K562 (cell line): ENCODE measurements around the gene LHX3. TPM values are rescaled to one million over a fixed set of nuclear protein-coding genes. Genes with fewer than 3 reads are reported as not detected.

Source experiments
- ATAC-seq: fragments of 200-7000 bp; cut with Tn5 transposase; 3 replicates; pipeline ENCODE4 v1.9.1; 2020; ENCODE audit warnings: moderate library complexity
- BruUV-seq: library from RNA; stranded (reverse); fragments of 400-500 nt; replicated peaks from 2 replicates; lab custom pipeline; 2021; lab: Mats Ljungman, UMichigan
- CTCF ChIA-PET: fragments of 300-600 bp; formaldehyde crosslinking; extraction: SDS; loops from one replicate; lab custom pipeline; 2021; ENCODE audit warnings: low intra/inter-chr PET ratio; lab: Yijun Ruan, JAX
- POLR2A ChIA-PET: fragments of 300-600, 350-650 bp; sonication (Branson Sonifier 250); formaldehyde crosslinking; extraction: SDS; loops from one replicate; lab custom pipeline; 2021; ENCODE audit warnings: antibody characterized with exemption, inconsistent platforms; lab: Yijun Ruan, JAX
- DNase-seq, 4 experiments: peaks; one replicate each; pipeline versions ENCODE4 v3.0.0 to v3.0.0-alpha.2; 2011 to 2018; ENCODE audit warnings: low spot score in 3 of 4, mixed read lengths in 3 of 4; ENCODE audit errors: extremely low read depth in 1 of 4
- FAIRE-seq: peaks from 2 replicates; lab custom pipeline; 2011; peaks lifted over from hg19 to GRCh38; lab: Jason Lieb, UNC
- H2AFZ ChIP-seq: 2 replicates; pipeline ENCODE4 v1.6.0; 2011; ENCODE audit warnings: low read depth, low read length, control low read depth, inconsistent platforms
- H3K27ac ChIP-seq: fragments of 200-600 bp; 3 replicates; pipeline ENCODE4 v1.8.0; 2011; ENCODE audit warnings: low read depth, mild to moderate bottlenecking, control low read depth, inconsistent platforms, low read length, moderate library complexity, mixed read lengths; ENCODE audit errors: extremely low read depth
- H3K27me3 ChIP-seq, 2 experiments: fragments of 300-600 bp in 1 of 2; 2 replicates in 1 of 2; 3 replicates in 1 of 2; pipeline versions ENCODE4 v1.6.0 to v1.8.0; 2011; ENCODE audit warnings: inconsistent platforms in 2 of 2, low read length in 2 of 2, mild to moderate bottlenecking in 1 of 2, mixed read lengths in 1 of 2, moderate library complexity in 1 of 2; ENCODE audit not compliant: control insufficient read depth in 2 of 2, insufficient read depth in 2 of 2
- H3K36me3 ChIP-seq: fragments of 300-600 bp; 3 replicates; pipeline ENCODE4 v1.8.0; 2011; ENCODE audit warnings: mild to moderate bottlenecking, low read length, inconsistent platforms; ENCODE audit not compliant: control insufficient read depth, insufficient read depth
- H3K4me1 ChIP-seq, 2 experiments: fragments of 200-600 bp in 1 of 2; replicated peaks in 1 of 2; 2 replicates in 1 of 2; 3 replicates in 1 of 2; pipeline versions ENCODE4 v1.5.1 to v1.8.0; 2011; ENCODE audit warnings: inconsistent platforms in 2 of 2, low read length in 2 of 2, mild to moderate bottlenecking in 1 of 2, mixed read lengths in 1 of 2, moderate library complexity in 1 of 2; ENCODE audit not compliant: control insufficient read depth in 2 of 2, insufficient read depth in 2 of 2
- H3K4me2 ChIP-seq: 2 replicates; pipeline ENCODE4 v1.6.1; 2011; ENCODE audit warnings: low read length, control low read depth, inconsistent platforms, mixed read lengths; ENCODE audit not compliant: insufficient read depth
- H3K4me3 ChIP-seq: fragments of 200-600 bp; sonication (generic), shearing (Covaris generic); 2 replicates; pipeline ENCODE4 v1.5.1; 2016; ENCODE audit warnings: control low read depth, inconsistent platforms
- H3K79me2 ChIP-seq: fragments of 200-600 bp; 3 replicates; pipeline ENCODE4 v1.8.0; 2011; ENCODE audit warnings: low read length, inconsistent platforms; ENCODE audit not compliant: control insufficient read depth, insufficient read depth
- H3K9ac ChIP-seq, 2 experiments: 2 replicates each; pipeline versions ENCODE4 v1.6.0 to v1.6.1; 2011; ENCODE audit warnings: low read depth in 2 of 2, low read length in 2 of 2, control low read depth in 1 of 2, inconsistent platforms in 1 of 2, mild to moderate bottlenecking in 1 of 2, mixed read lengths in 1 of 2; ENCODE audit not compliant: insufficient read depth in 1 of 2
- H3K9me1 ChIP-seq: one replicate; pipeline ENCODE4 v1.6.0; 2011; ENCODE audit warnings: inconsistent platforms, mild to moderate bottlenecking, low read length, moderate library complexity; ENCODE audit not compliant: control insufficient read depth, insufficient read depth
- H3K9me3 ChIP-seq: replicated peaks from 2 replicates; pipeline ENCODE4 v1.5.1; 2011; ENCODE audit warnings: low read depth, low read length, inconsistent platforms; ENCODE audit not compliant: control insufficient read depth, insufficient read depth
- H4K20me1 ChIP-seq: replicated peaks from 2 replicates; pipeline ENCODE4 v1.6.1; 2011; ENCODE audit warnings: low read length, inconsistent platforms, mixed read lengths; ENCODE audit not compliant: control insufficient read depth, insufficient read depth
- ATF7 ChIP-seq: fragments of 450-650 bp; IDR thresholded peaks from 2 replicates; pipeline ENCODE4 v1.7.1; 2014; ENCODE audit warnings: mild to moderate bottlenecking, moderate library complexity
- CTBP1 ChIP-seq: fragments of 450-650 bp; IDR thresholded peaks from 2 replicates; pipeline ENCODE4 v1.6.1; 2016; ENCODE audit warnings: borderline replicate concordance
- EP400 ChIP-seq: fragments of 450-650 bp; IDR thresholded peaks from 2 replicates; pipeline ENCODE4 v1.6.1; 2017; ENCODE audit warnings: antibody characterized with exemption, mild to moderate bottlenecking, moderate library complexity
- JUND ChIP-seq, 2 experiments: IDR thresholded peaks; 2 replicates in 1 of 2; 3 replicates in 1 of 2; pipeline ENCODE4 v1.6.1; 2011; ENCODE audit warnings: borderline replicate concordance in 2 of 2, low read depth in 2 of 2, low read length in 2 of 2, improper control_type of control experiment in 1 of 2, missing biosample characterization in 1 of 2, missing genetic modification characterization in 1 of 2, missing genetic modification reagents in 1 of 2
- MYC ChIP-seq, 2 experiments: fragments of 250-450 bp in 1 of 2; sonication (Bioruptor Pico) in 1 of 2; IDR thresholded peaks; 2 replicates each; pipeline versions ENCODE4 v1.5.1 to v1.6.1; 2012 to 2021; ENCODE audit warnings: low read depth in 2 of 2, borderline replicate concordance in 1 of 2, improper control_type of control experiment in 1 of 2, low read length in 1 of 2, mild to moderate bottlenecking in 1 of 2, moderate library complexity in 1 of 2
- NRF1 ChIP-seq, 2 experiments: fragments of 450-650 bp; IDR thresholded peaks in 1 of 2; conservative IDR thresholded peaks in 1 of 2; 2 replicates each; pipeline ENCODE4 v1.6.1; 2014; ENCODE audit warnings: mild to moderate bottlenecking in 2 of 2
- PCBP1 ChIP-seq: fragments of 200-400 bp; formaldehyde crosslinking; IDR thresholded peaks from 2 replicates; pipeline ENCODE4 v1.6.1; 2018; ENCODE audit warnings: mild to moderate bottlenecking, low read depth, low read length; ENCODE audit not compliant: poor library complexity, severe bottlenecking
- POLR2AphosphoS5 ChIP-seq: IDR thresholded peaks from 2 replicates; pipeline ENCODE4 v1.6.1; 2011; ENCODE audit warnings: mild to moderate bottlenecking, low read depth, low read length, moderate library complexity; ENCODE audit not compliant: control insufficient read depth, insufficient read depth
- RNF2 ChIP-seq: sonication (generic); IDR thresholded peaks from 2 replicates; pipeline ENCODE4 v1.6.1; 2016
- TCF3 ChIP-seq: sonication (generic); formaldehyde crosslinking; IDR thresholded peaks from 2 replicates; pipeline ENCODE4 v1.4.0; 2020; ENCODE audit warnings: mild to moderate bottlenecking, missing genetic modification reagents
- TRIM24 ChIP-seq, 2 experiments: fragments of 450-650 bp; IDR thresholded peaks; 2 replicates each; pipeline ENCODE4 v1.6.1; 2016
- ZBTB7A ChIP-seq: IDR thresholded peaks from 2 replicates; pipeline ENCODE4 v1.6.1; 2011; ENCODE audit warnings: low read depth, mild to moderate bottlenecking, low read length, moderate library complexity, borderline replicate concordance; ENCODE audit not compliant: control insufficient read depth
- ZNF175 ChIP-seq: fragments of 200-800 bp; sonication (Bioruptor generic); IDR thresholded peaks from 2 replicates; pipeline ENCODE4 v1.6.1; 2016; ENCODE audit warnings: low read depth, mild to moderate bottlenecking, missing genetic modification characterization, missing compliant biosample characterization
- WGBS: fragments of 100-300 bp; shearing (Covaris generic); methylation state at CpG from one replicate; pipeline ENCODE4 v1.1.6; 2016; ENCODE audit warnings: low coverage, mixed read lengths; ENCODE audit not compliant: insufficient coverage; ENCODE audit errors: missing lambda C conversion rate; 5-methylcytosine and 5-hydroxymethylcytosine counted together
- in situ Hi-C: fragments of 300-500 bp; cut with MboI; formaldehyde crosslinking; loops from 4 replicates; pipeline ENCODE4 v1.15.0; 2018; ENCODE audit warnings: inconsistent platforms, mixed read lengths
- intact Hi-C: fragments of 100-400 bp; cut with micrococcal nuclease; formaldehyde crosslinking; loops from 2 replicates; pipeline ENCODE4 v1.14.2; 2022
- polyA plus RNA-seq, 8 experiments: library from polyadenylated mRNA; depleted of rRNA in 4 of 8; stranded (reverse) in 5 of 8; unstranded in 3 of 8; fragments of >200 nt; fragmentation: Nextera tagmentation in 2 of 8; fragmentation: Illumina TruSeq in 1 of 8; extraction: Ambion mirVana in 2 of 8; extraction: Trizol in 1 of 8; gene quantifications; 2 replicates each; pipeline versions ENCODE4 v1.2.1 to v1.2.3, GENCODE V29; 2011 to 2014; ENCODE audit warnings: inconsistent platforms in 1 of 8, missing spikeins in 1 of 8
- total RNA-seq, 7 experiments: library from RNA; depleted of rRNA in 6 of 7; stranded (reverse); fragments of >200 nt in 6 of 7; fragmentation: Illumina TruSeq in 2 of 7; extraction: Trizol in 2 of 7; gene quantifications; 2 replicates each; pipeline versions ENCODE4 v1.2.1 to v1.2.3, GENCODE V29; 2011 to 2021; ENCODE audit warnings: low replicate concordance in 1 of 7
- TF ChIP-seq, protein P1 (sequence below): fragments of 250-450 bp; sonication (Bioruptor Pico); IDR thresholded peaks from 2 replicates; pipeline ENCODE4 v1.4.0; 2020; ENCODE audit warnings: borderline replicate concordance
- TF ChIP-seq, protein P2 (sequence below): fragments of 450-650 bp; formaldehyde crosslinking; IDR thresholded peaks from 2 replicates; pipeline ENCODE4 v1.4.0; 2020; ENCODE audit warnings: mild to moderate bottlenecking, moderate library complexity

The LHX3 gene
- total and polyA plus RNA-seq, 9 of the 15 experiments (the other 6 are each of a cell fraction or from before 2014, with no cell fraction given) = 0.09 TPM; not detected in 8

DNA sequence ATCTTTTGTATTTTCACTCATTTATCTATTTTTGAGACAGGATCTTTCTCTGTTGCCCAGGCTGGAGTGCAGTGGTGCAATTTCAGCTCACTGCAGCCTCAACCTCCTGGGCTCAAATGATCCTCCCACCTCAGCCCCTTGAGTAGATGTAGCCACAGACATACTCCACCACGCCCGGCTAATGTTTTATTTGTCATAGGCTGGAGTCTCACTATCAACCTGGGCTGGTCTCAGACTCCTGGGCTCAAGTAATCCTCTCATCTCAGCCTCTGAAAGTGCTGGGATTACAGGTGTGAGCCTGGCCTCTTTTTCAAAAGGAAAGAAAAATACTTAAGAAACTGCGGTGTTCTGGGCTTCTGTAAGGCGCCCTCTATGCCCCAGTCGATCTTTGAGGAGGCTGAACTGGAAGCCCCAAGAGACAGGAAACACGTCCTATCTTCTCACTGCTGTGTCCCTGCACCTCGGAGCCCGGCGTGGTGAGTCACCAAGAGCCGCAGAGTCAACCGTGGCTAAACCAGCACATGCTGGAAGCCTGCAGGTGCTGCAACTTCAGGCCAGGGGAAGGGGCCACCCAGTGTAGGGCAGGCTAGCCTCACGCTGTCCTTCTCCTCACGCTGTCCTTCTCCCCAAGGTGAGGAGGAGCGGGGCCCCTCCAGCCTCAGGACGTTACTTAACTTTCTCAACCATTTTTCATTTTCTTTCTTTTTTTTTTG lies 15.2 kb upstream of the LHX3 start:
- Histone ChIP-seq H3K9ac (peak overlapping the region; percentile 34 to 81; a peak in 3 of 4 replicates), H3K27ac (peak overlapping the region; percentile 60; the same call in 2 of the 3 replicates), H2AFZ (no peak overlapping the region), H3K4me1 (peaks cover 14 to 49% of the 10 kb centered on the region in 2 experiments; a peak in 4 of 5 replicates), H3K79me2 (0 out of 3 replicates have a peak, but pooled peaks cover 10% of the 10 kb centered on the region), H4K20me1 (peaks cover 5% of the 10 kb centered on the region), H3K27me3 (no peaks in the 10 kb centered on the region), H3K9me1 (peaks cover 3% of the 10 kb centered on the region), H3K36me3 (peaks cover 83% of the 10 kb centered on the region), H3K4me3 (no peak overlapping the region), H3K9me3 (no peaks in the 10 kb centered on the region), H3K4me2 (no peak overlapping the region; the same call in 1 of the 2 replicates)
- ChIA-PET CTCF (no interaction called here), POLR2A (interaction anchor here (0.8 to 1.6 kb wide), 3 partner anchors 10 to 19 kb away, joined by 3 to 6 read pairs (median 4); no protein-coding TSS in a partner anchor)
- peak in 3 of 4 experiments; percentile 42 to 83 (median 75) for DNase-seq
- intact Hi-C loops = no loop called here
- WGBS = 20% methylated on average over 15 of the region's 15 CpGs
- peak; percentile 96 for ATAC-seq
- no TSS peak for BruUV-seq
- FAIRE-seq = peak; percentile 96
- in situ Hi-C loops = no loop called here
- TF ChIP-seq, protein P1, sequence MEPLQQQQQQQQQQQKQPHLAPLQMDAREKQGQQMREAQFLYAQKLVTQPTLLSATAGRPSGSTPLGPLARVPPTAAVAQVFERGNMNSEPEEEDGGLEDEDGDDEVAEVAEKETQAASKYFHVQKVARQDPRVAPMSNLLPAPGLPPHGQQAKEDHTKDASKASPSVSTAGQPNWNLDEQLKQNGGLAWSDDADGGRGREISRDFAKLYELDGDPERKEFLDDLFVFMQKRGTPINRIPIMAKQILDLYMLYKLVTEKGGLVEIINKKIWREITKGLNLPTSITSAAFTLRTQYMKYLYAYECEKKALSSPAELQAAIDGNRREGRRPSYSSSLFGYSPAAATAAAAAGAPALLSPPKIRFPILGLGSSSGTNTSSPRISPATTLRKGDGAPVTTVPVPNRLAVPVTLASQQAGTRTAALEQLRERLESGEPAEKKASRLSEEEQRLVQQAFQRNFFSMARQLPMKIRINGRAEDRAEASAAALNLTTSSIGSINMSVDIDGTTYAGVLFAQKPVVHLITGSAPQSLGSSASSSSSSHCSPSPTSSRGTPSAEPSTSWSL = no peak
- 0 out of 2 replicates have a peak, but pooled peaks have one; percentile 36 for TF ChIP-seq RNF2
- TF ChIP-seq, protein P2, sequence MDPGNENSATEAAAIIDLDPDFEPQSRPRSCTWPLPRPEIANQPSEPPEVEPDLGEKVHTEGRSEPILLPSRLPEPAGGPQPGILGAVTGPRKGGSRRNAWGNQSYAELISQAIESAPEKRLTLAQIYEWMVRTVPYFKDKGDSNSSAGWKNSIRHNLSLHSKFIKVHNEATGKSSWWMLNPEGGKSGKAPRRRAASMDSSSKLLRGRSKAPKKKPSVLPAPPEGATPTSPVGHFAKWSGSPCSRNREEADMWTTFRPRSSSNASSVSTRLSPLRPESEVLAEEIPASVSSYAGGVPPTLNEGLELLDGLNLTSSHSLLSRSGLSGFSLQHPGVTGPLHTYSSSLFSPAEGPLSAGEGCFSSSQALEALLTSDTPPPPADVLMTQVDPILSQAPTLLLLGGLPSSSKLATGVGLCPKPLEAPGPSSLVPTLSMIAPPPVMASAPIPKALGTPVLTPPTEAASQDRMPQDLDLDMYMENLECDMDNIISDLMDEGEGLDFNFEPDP (CRISPR knock-in tag) = no peak
- no peak for TF ChIP-seq PCBP1
- TF ChIP-seq ZNF175 (CRISPR knock-in tag) = peak; percentile 81; the same call in 1 of the 2 replicates
- TF ChIP-seq TRIM24 (IDR thresholded peaks at IDR 0.05) = 0 out of 4 replicates have a peak, but pooled peaks of 1 of the 2 experiments have one; percentile 35
- 0 out of 2 replicates have a peak, but pooled peaks have one; percentile 17 for TF ChIP-seq EP400
- 0 out of 2 replicates have a peak, but pooled peaks have one; percentile 49 for TF ChIP-seq CTBP1
- peak in 1 of 2 experiments; percentile 33; a peak in 1 of 4 replicates for TF ChIP-seq NRF1 (conservative IDR thresholded peaks at IDR 0.05 in 1 of 2, IDR thresholded peaks at IDR 0.05 in 1 of 2)
- TF ChIP-seq ZBTB7A = 0 out of 2 replicates have a peak, but pooled peaks have one; percentile 17
- TF ChIP-seq TCF3 (CRISPR knock-in tag) = peak; percentile 24; the same call in 1 of the 2 replicates
- peak; percentile 97 for TF ChIP-seq JUND (IDR thresholded peaks at IDR 0.05; ENCODE audit: borderline replicate concordance, low read depth, low read length)
- peak; percentile 89; the same call in 2 of the 3 replicates for TF ChIP-seq JUND (tag; IDR thresholded peaks at IDR 0.05; ENCODE audit: borderline replicate concordance, low read depth, low read length)
- no peak for TF ChIP-seq POLR2AphosphoS5
- peak; percentile 56; the same call in 1 of the 2 replicates for TF ChIP-seq ATF7
- TF ChIP-seq MYC (IDR thresholded peaks at IDR 0.05; ENCODE audit: low read depth, low read length) = peak; percentile 87
- TF ChIP-seq MYC (CRISPR knock-in tag; IDR thresholded peaks at IDR 0.05; ENCODE audit: borderline replicate concordance, low read depth) = no peak
